ENCODE data around the gene MSL3B.

The MSL3B gene

GRCh38 chr2:233847248-233847898, 20.8 kb downstream of the MSL3B start:
- H3K9me3 ChIP-seq (ENCODE audit: control insufficient read depth in 4 of 4, low read length in 3 of 4), result no peaks in the 10 kb centered on the region
- H3K4me3 ChIP-seq (ENCODE audit: low read depth in 1 of 3, low read length in 3 of 3), result no peak overlapping the region
- H3K4me1 ChIP-seq (ENCODE audit: control insufficient read depth in 4 of 4, insufficient read depth in 4 of 4, low read length in 3 of 4), result no peaks in the 10 kb centered on the region
- TF ChIP-seq SP1 (IDR thresholded peaks at IDR 0.05) (no peak), NR2F2 (IDR thresholded peaks at IDR 0.05) (no peak), RAD21 (IDR thresholded peaks at IDR 0.05) (no peak), HNF4A (conservative IDR thresholded peaks at IDR 0.05) (no peak), EGR1 (IDR thresholded peaks at IDR 0.05; ENCODE audit: low read depth in 2 of 2) (no peak), ZBTB33 (IDR thresholded peaks at IDR 0.05) (no peak), ATF3 (IDR thresholded peaks at IDR 0.05) (no peak), HNF4G (IDR thresholded peaks at IDR 0.05) (no peak), MAX (IDR thresholded peaks at IDR 0.05) (no peak), JUND (IDR thresholded peaks at IDR 0.05) (no peak), TAF1 (conservative IDR thresholded peaks at IDR 0.05) (no peak), CTCF (IDR thresholded peaks at IDR 0.05; ENCODE audit: low read depth, low read length, missing input control) (no peak), REST (IDR thresholded peaks at IDR 0.05) (no peak), RXRA (IDR thresholded peaks at IDR 0.05) (no peak), YY1 (IDR thresholded peaks at IDR 0.05) (no peak), FOXA2 (IDR thresholded peaks at IDR 0.05) (no peak), GABPA (IDR thresholded peaks at IDR 0.05 in 1 of 2, conservative IDR thresholded peaks at IDR 0.05 in 1 of 2) (no peak), FOXA1 (IDR thresholded peaks at IDR 0.05) (no peak)
- H3K36me3 ChIP-seq (ENCODE audit: control insufficient read depth in 4 of 4, insufficient read depth in 3 of 4, low read depth in 1 of 4, low read length in 3 of 4), result no peaks in the 10 kb centered on the region
- 96% methylated on average over 13 of the region's 13 CpGs for WGBS
- peak; percentile 19 for DNase-seq (ENCODE audit: low spot score)
- no peak overlapping the region for H3K27ac ChIP-seq (ENCODE audit: low read depth in 1 of 2, low read length in 2 of 2)
- no peaks in the 10 kb centered on the region for H3K27me3 ChIP-seq (ENCODE audit: control insufficient read depth in 4 of 4, insufficient read depth in 4 of 4, low read length in 3 of 4)
- no peak overlapping the region for H3K9ac ChIP-seq (ENCODE audit: low read depth in 1 of 2, low read length in 2 of 2)
